Loucy (cell line): ENCODE data around the gene ACVR1B.

Source experiments
- H2AFZ ChIP-seq: fragments of 200-600 bp; sonication (generic); 2 replicates; pipeline ENCODE4 v1.6.0; 2016; ENCODE audit warnings: antibody characterized with exemption, mild to moderate bottlenecking, low read length, moderate library complexity
- H3F3A ChIP-seq: fragments of 200-600 bp; 2 replicates; pipeline ENCODE4 v1.6.0; 2016; ENCODE audit warnings: antibody characterized with exemption, low read depth, mild to moderate bottlenecking
- H3K27me3 ChIP-seq: fragments of 200-600 bp; sonication (generic); 2 replicates; pipeline ENCODE4 v1.6.1; 2014; ENCODE audit warnings: low read length, mild to moderate bottlenecking; ENCODE audit not compliant: insufficient read depth, poor library complexity, severe bottlenecking
- H3K36me3 ChIP-seq: fragments of 200-600 bp; sonication (generic); 2 replicates; pipeline ENCODE4 v1.6.1; 2016; ENCODE audit warnings: low read length; ENCODE audit not compliant: insufficient read depth
- H3K4me1 ChIP-seq: fragments of 200-600 bp; sonication (generic); 2 replicates; pipeline ENCODE4 v1.5.1; 2014; ENCODE audit warnings: low read length, mild to moderate bottlenecking; ENCODE audit not compliant: insufficient read depth, poor library complexity, severe bottlenecking
- H3K4me2 ChIP-seq: fragments of 200-600 bp; sonication (generic); 2 replicates; pipeline ENCODE4 v1.6.0; 2014; ENCODE audit warnings: antibody characterized with exemption, low read length, low read depth, mild to moderate bottlenecking; ENCODE audit not compliant: poor library complexity, severe bottlenecking
- H3K4me3 ChIP-seq: fragments of 200-600 bp; sonication (generic); 2 replicates; pipeline ENCODE4 v1.5.1; 2014; ENCODE audit warnings: low read length, mild to moderate bottlenecking, mixed read lengths; ENCODE audit not compliant: poor library complexity, severe bottlenecking
- H3K79me2 ChIP-seq: fragments of 200-600 bp; sonication (generic); 2 replicates; pipeline ENCODE4 v1.6.1; 2014; ENCODE audit warnings: low read length; ENCODE audit not compliant: insufficient read depth
- H3K9ac ChIP-seq: fragments of 200-600 bp; sonication (generic); 2 replicates; pipeline ENCODE4 v1.6.0; 2014; ENCODE audit warnings: mild to moderate bottlenecking, low read depth, low read length, moderate library complexity; ENCODE audit not compliant: poor library complexity, severe bottlenecking
- H3K9me2 ChIP-seq: fragments of 200-600 bp; sonication (generic); replicated peaks from 2 replicates; pipeline ENCODE4 v1.6.1; 2016; ENCODE audit warnings: low read depth, low read length, mixed read lengths
- H3K9me3 ChIP-seq: fragments of 200-600 bp; sonication (generic); 2 replicates; pipeline ENCODE4 v1.6.1; 2014; ENCODE audit warnings: mild to moderate bottlenecking, antibody characterized with exemption, low read length, low read depth; ENCODE audit not compliant: insufficient read depth
- H4K20me1 ChIP-seq: fragments of 200-600 bp; sonication (generic); 2 replicates; pipeline ENCODE4 v1.6.0; 2014; ENCODE audit warnings: antibody characterized with exemption, low read length, mild to moderate bottlenecking; ENCODE audit not compliant: insufficient read depth, poor library complexity, severe bottlenecking
- EZH2phosphoT487 ChIP-seq: fragments of 200-600 bp; IDR thresholded peaks from 2 replicates; pipeline ENCODE4 v1.6.1; 2018; ENCODE audit warnings: antibody characterized with exemption, mild to moderate bottlenecking, moderate library complexity, borderline replicate concordance
- TF ChIP-seq, protein P1 (sequence below): fragments of 200-600 bp; sonication (generic); conservative IDR thresholded peaks from 2 replicates; pipeline ENCODE4 v1.5.1; 2014; ENCODE audit warnings: mild to moderate bottlenecking, antibody characterized with exemption, low read length

Gene ACVR1B

DNA sequence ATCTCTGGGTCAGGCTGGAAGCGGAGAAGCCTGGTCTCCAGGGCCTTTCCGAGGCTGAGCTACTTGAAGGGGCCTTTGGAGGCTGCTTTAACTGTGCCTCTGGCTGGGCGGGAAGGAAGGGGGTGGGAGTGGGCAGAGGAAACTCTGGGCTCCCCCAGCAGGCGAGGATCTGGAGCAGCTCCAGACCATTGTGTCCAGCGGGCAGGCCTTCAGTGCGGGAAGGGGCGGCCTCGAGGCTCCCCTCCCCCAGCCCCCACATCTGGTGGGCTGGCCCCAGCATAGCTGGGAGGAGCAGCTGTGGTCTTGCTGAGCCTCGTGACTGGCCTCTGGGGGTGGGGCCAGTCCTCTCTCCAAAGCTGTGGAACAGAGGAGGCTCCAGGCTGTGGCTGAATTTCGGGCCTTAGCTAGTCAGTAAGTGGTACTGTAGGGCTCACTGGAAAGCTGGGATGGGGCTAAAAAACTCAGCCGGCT, 58.7 kb downstream of the ACVR1B start:
- peak overlapping the region; percentile 31 for H3K9ac ChIP-seq
- H3K9me3 ChIP-seq, result no peaks in the 10 kb centered on the region
- H3K36me3 ChIP-seq, result no peaks in the 10 kb centered on the region
- no peaks in the 10 kb centered on the region for H3K79me2 ChIP-seq
- peaks cover 33% of the 10 kb centered on the region for H3K4me1 ChIP-seq
- no peak overlapping the region for H3K4me3 ChIP-seq
- peak overlapping the region; percentile 22; the same call in 1 of the 2 replicates for H2AFZ ChIP-seq
- TF ChIP-seq EZH2phosphoT487, result no peak
- TF ChIP-seq, protein P1, sequence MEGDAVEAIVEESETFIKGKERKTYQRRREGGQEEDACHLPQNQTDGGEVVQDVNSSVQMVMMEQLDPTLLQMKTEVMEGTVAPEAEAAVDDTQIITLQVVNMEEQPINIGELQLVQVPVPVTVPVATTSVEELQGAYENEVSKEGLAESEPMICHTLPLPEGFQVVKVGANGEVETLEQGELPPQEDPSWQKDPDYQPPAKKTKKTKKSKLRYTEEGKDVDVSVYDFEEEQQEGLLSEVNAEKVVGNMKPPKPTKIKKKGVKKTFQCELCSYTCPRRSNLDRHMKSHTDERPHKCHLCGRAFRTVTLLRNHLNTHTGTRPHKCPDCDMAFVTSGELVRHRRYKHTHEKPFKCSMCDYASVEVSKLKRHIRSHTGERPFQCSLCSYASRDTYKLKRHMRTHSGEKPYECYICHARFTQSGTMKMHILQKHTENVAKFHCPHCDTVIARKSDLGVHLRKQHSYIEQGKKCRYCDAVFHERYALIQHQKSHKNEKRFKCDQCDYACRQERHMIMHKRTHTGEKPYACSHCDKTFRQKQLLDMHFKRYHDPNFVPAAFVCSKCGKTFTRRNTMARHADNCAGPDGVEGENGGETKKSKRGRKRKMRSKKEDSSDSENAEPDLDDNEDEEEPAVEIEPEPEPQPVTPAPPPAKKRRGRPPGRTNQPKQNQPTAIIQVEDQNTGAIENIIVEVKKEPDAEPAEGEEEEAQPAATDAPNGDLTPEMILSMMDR, result no peak
- peaks cover 4% of the 10 kb centered on the region for H3K27me3 ChIP-seq
- no peaks in the 10 kb centered on the region for H3K9me2 ChIP-seq
- peak overlapping the region; percentile 22 for H3K4me2 ChIP-seq
- H4K20me1 ChIP-seq, result no peaks in the 10 kb centered on the region
- H3F3A ChIP-seq, result no peaks in the 10 kb centered on the region

DNA sequence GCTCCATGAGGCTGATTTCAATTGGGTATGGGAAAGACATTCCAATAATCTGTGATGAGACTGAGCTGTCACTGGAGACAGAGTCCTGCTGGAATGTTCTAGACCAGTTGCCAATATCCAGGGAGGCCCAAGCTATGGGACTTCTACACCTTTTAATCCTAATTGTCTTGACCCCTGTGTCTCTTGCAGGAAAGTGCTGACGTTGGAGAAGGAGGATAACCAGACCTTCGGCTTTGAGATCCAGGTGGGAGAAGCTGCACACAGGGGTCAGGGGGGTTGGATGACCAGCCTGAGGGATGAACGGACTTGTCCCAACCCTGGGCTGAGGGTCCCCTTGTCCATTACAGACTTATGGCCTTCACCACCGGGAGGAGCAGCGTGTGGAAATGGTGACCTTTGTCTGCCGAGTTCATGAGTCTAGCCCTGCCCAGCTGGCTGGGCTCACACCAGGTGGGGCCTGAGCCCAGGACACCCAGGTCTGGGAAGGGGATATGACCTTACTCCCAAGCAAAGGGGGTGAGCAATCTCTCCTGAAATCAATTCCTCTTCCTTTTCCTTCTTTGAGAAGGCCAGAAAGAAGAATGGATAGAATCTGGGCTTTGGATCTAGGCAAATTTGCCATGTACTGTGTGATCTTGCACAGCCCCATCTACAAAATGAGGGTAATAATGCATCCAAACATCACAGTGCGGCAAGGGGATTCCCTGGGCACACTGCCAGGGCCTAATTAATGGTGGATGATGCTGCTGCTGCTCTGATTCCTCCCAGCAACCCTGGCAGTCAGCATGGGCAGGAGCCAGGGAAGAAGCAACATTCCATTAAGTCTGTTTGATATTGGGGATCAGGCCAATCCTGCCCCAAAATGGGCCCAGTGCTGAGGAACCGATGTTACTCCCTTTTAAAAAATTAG, 59.4 kb downstream of the ACVR1B start:
- no peaks in the 10 kb centered on the region for H3K79me2 ChIP-seq
- no peaks in the 10 kb centered on the region for H3K36me3 ChIP-seq
- H3K27me3 ChIP-seq, result peaks cover 4% of the 10 kb centered on the region
- H2AFZ ChIP-seq, result peak overlapping the region; percentile 22; the same call in 1 of the 2 replicates
- TF ChIP-seq EZH2phosphoT487, result no peak
- TF ChIP-seq, protein P1, result no peak
- no peaks in the 10 kb centered on the region for H4K20me1 ChIP-seq
- H3F3A ChIP-seq, result no peaks in the 10 kb centered on the region
- peak overlapping the region; percentile 31 for H3K9ac ChIP-seq
- H3K9me3 ChIP-seq, result no peaks in the 10 kb centered on the region
- H3K4me1 ChIP-seq, result peaks cover 41% of the 10 kb centered on the region
- H3K4me2 ChIP-seq, result peak overlapping the region; percentile 22
- no peak overlapping the region for H3K4me3 ChIP-seq
- H3K9me2 ChIP-seq, result no peaks in the 10 kb centered on the region

DNA sequence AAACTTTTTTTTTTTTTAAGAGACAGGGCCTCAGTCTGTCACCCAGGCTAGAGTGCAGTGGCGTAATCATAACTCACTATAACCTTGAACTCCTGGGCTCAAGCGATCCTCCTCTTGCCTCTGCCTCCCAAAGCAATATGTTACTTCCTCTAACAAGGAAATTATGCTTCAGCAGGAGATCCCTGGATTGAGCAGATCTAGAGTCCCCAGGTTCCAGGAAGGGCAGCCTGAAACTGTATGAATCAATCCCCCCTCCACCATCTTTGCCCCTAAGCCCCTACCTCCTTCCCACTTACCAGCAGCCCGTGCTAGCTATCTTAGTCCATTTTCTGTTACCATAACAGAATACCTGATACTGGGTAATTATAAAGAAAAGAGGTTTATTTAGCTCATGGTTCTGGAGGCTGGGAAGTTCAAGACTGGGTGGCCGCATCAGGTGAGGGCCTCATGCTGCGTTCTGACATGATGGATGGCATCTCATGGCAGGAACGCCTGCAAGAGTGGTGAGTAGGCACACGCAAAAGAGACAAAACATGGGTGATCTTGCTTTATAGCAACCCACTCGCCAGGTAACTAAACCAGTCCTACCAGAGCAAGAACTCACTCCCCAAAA, 60.2 kb downstream of the ACVR1B start:
- H3K27me3 ChIP-seq, result peaks cover 4% of the 10 kb centered on the region
- no peaks in the 10 kb centered on the region for H4K20me1 ChIP-seq
- no peak overlapping the region for H2AFZ ChIP-seq
- no peak overlapping the region for H3K4me2 ChIP-seq
- no peaks in the 10 kb centered on the region for H3K36me3 ChIP-seq
- TF ChIP-seq, protein P1, result no peak
- TF ChIP-seq EZH2phosphoT487, result no peak
- H3K9me2 ChIP-seq, result no peaks in the 10 kb centered on the region
- no peaks in the 10 kb centered on the region for H3K9me3 ChIP-seq
- no peak overlapping the region for H3K4me3 ChIP-seq
- H3K9ac ChIP-seq, result no peak overlapping the region
- no peaks in the 10 kb centered on the region for H3K79me2 ChIP-seq
- H3K4me1 ChIP-seq, result peaks cover 36% of the 10 kb centered on the region
- no peaks in the 10 kb centered on the region for H3F3A ChIP-seq
